ENCODE measurements around the gene EDNRA. TPM values are rescaled to one million over a fixed set of nuclear protein-coding genes. Genes with fewer than 3 reads are reported as not detected.

The EDNRA gene
- total and polyA plus RNA-seq, 2 of the 8 experiments (the other 6 are each of a cell fraction or from before 2014, with no cell fraction given) = 1.7 to 3.3 TPM

GRCh38 chr4:147581606-147582350, 100.9 kb downstream of the EDNRA start (continued):
- TF ChIP-seq CBX8 (IDR thresholded peaks at IDR 0.05; ENCODE audit: borderline replicate concordance, low read depth, low read length) = no peak

All from H1 (cell line).